Stimulated activated CD4-positive, alpha-beta T cell treated with anti-CD3 and anti-CD28 coated beads, TNF-alpha, amount 100 ng/mL, for 24 hours (primary cell): ENCODE results near the gene LIFR.

Source experiments
- DNase-seq, 3 experiments: peaks; one replicate each; pipeline ENCODE4 v3.0.0-alpha.2; 2020; ENCODE audit warnings: low read depth in 3 of 3

The LIFR gene

DNA sequence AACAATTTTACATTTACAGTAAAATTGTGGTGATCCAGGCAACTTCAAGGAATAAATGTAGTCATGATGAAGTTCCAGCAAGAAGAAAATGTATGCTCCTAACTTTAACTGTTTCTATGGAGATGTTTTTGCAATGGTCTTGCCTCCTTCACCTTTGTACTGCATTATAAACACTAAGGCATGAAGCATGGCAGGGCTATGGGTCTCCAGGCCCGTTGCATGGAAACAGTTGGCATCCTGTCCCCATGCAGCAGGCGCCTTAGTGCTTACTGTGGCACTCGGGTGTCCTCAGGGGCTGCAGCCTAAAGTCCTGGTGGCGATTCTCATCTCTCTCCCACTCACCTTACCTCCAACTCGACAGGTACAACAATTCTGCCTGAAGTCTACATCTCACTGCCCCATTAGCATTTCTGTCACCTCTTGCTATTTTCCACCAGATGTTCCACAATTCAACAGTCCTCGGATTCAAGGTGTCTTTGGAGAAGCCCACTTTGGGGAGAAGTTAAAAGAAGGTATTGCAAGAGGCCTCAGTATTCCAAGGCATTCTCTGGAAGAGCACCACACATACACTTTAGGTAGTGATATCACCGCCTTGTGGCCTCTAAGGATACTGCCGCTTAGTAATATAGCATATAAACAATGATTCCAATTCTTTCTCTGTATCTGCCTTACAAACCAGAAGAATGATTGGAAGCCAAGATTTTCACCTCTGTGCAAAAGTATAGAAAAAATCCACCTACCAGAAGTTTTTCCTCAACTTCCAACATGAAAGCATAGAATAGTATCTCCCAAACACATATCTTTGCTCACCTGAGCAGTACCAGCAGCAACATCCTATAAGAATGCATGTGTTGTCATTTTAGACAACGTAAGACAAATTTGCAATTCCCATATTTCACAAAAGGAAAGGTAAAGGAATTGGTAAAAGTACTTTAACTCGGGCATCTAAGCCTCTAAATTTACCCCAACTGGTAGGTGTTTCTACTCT, 5.1 kb downstream of the LIFR start:
- no peak for DNase-seq

DNA sequence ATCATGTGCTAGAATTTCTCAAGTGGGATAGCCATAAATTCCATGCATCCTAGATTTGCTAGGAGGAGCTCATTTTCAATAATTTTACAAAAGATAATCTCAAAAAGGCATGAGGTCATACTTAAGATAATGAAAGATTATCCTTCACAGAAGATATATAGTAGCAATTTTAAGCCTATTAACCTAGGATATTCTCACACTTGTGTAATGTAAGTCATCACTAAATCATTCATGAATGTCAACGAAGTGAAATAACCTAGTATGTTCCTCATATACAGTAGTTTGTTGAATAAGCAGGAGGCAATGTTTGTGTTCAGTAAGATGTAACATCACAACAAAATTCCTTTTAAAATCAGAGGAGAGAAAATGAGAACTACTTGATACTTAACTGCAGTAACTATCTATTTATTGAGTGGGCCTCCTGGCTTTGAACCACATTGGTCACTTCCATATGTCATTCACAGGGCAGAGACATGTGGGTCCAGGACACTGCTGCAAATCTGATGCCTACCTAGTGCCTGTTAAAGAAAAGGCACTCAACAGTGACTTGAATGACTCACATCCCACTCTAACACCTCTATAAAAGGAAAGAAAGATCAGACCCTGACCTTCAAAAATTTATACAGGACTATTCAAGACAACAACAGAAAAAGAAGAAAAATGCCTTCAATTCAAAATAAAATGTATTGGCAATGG, 8.2 kb downstream of the LIFR start:
- no peak for DNase-seq

DNA sequence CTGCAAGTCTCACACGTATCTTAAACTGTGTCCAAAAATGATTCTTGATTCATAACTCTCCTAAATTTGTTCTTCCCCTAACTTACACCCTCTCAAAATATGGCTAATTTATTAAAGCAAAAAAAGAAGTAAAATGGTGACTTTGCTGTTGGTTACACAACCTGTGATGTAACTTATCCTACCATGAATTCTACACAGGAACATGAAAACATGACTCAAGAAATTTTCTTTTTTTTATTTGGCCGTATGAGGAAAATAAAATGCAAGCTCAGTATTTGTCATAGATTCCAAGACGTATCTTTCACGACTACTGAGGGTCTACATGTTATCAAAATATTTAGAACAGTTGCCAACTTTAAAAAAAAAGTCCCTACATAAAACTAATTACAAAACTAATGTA, 9.2 kb downstream of the LIFR start:
- DNase-seq, result no peak

DNA sequence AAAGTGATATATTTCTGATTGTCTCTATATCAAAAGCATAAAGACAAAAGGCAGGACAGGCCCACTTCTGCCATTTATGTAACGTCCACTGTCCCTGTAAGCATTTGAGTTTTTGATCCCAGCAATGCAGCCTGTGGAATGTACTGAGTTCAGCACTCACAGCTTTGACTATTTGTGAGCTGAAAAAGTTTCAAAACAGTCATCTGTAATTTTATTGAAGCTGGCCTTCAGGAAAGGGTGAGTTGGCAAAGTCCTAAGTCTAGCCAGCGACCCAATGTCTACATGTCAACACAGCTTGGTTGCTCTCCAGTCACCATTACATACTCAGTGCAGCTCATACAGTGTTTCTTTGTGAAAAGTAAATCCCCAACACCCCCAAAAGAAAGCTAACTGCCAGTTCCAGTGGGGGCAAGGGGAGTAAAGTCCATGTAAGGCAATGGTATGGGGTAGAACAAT, 9.7 kb downstream of the LIFR start:
- DNase-seq, result no peak

DNA sequence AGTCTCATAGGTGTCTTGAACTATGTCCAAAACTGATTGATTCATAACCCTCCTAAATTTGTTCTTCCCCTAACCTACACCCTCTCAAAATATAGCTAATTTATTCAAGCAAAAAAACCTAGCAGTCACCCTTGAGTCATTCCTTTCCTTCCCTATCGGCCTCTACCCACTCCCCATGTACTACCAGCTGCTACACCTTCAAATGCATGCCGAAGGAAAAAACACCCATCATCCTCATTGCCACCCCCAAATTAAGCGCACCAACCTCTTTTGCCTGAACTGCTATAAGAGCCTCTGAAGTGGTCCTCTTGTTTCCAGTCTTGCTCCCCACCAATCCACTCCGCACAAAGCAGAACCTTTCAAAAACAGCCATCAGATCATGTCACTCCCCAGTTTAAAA, 12.6 kb downstream of the LIFR start:
- no peak for DNase-seq

DNA sequence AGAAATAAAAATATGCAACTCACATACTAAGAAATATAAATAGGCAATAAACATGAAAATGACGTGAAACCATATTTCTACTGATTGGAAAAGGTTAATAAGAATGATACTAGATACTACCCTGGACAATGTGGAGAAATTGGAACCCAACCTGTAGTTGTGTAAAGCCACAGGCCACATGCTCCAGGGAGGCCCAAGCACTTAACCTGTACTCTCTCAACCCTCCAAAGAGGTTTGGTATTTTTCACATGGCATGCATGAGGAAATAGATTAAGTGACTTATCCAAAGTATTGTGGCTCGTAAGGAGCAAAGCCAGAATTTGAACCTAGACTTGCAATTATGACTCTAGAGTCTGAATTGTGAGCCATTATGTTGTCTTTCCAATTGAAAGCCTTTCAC, 13.4 kb downstream of the LIFR start:
- no peak for DNase-seq

DNA sequence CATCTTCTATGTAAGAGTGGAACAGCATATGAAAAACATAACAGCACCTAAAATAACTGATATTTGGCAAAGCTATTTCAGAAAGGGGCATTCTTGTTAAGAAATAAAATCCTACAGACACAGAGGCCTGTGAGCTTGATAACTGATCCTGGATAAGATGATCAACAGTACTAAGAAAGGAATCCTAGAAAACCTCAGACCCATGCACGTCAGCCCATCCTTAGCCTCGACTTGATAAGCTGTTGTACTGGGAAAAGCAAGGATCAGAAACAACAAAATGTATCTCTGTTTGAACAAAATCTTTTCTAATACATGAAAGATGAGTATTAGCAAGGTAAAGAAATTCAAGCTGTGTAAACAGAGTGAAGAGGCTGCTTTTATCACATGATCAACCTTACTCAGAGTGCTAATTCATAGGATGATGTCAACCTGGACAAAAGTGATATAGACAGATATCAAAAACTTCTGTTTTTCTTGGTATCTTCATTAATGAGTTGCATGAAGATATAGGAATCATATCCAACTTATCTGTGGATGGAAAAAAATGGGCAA, 15.2 kb downstream of the LIFR start:
- DNase-seq, result no peak

DNA sequence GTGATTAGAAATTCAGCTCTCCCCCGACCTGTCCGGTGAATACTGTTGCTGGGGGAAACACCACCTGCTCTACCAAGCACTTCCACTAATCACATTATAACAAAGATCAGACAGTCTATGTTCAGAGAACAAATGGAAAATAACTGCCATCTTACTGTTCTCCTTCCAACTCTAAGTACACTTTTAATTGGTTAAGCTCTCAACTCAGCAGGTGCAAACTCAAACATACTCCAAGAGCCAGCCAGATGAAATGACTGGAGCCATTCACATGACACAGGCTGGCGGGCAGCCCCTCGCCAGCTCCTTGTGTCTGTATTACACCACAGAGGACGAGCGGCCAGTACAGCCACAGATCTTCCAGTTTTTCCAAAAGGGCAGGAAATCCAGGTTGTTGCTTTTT, 16.1 kb downstream of the LIFR start:
- DNase-seq, result no peak

DNA sequence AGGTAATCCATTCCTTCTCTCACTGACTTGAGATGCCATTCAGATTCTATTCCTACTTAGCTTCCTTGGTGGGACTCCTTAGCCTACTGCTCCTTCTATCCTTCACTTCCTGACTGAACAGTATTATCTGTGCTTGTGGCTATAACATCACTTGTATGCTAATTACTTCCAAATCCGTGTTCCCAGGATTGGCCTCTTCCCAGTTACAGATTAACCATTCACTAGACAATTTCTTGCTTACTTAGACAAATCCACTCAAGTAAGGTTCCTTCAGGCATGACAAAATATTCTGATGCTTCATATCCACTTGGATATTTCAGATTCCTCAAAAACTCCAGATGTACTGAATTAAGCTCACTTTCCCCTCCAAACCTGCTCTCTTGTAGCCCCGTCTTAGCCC, 18.3 kb downstream of the LIFR start:
- DNase-seq, result no peak

DNA sequence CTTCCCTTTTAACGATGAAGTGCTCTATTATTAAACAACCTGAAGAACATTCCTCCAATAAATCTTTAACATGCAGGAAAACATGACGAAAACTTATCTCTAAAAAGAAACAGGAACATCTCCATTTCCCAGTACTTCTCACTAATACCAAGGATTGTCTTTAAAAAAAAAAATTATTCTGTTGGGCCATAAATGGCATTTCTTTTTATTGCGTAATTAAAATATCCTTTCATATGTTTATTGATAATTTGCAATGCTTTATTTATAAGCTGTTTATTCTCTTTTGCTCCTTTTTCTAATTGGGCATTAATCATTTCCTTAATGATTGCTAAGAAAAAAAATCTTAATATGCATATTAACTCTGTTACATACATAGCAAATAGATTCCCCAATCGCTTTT, 18.9 kb downstream of the LIFR start:
- DNase-seq, result no peak

DNA sequence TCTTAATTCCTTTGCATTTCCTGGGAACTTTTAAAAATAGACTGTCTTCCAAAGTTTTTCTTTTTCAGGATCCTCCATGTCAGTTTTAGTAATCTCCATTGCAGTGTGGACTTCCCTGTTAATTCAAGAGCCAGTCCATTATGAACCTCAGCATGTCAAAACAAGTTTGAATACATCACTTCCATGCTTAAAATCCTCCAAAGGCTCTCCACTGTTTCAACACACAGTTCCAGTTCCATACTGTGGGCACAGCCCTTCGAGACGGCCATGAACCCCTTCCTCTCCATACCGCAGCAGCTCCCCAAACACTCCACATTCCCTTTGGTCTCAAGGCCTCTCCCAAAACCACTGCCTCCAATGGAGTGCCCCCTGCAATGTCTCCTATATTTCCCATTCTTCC, 19.5 kb downstream of the LIFR start:
- DNase-seq, result no peak

DNA sequence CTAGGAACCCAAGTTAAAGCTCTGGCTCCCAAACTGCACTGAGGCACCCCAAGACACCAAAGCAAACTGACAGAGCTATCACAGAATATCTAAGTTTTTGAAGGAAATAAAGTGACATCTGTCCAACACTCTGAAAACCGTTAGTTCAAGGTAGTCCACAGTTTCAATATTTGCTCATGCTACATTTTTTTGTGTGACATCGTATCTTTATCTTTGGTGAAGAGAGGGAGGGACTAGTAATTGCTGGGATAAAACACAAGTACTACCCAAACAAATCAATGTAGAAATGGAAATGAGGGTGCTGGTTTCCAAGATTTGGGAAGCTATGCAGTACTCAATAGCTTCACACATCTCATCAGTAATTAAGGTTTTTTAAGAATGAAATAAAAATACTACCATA, 20.6 kb downstream of the LIFR start:
- no peak for DNase-seq

DNA sequence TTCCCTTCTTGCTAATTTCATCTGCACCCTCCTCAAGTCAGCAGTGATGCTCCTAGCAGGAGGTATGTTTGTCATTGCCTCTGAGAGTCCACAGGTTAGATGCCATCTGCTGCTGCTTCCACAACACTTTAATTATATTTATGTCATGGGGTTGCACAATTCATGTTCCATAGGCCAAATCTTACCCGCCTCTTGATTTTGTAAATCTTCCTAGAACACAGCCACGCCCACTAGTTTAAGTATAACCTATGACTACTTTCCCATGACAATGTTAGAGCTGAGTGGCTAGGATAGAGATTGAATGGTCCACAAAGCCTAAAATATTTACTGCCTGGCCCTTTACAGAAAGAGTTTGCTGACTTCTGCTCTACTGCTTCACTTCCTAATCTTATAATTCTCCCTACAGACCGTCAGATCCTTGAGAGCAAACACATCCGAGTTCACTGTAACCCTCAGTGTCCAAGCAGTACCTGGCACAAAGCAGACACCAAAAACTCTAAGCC, 21.1 kb downstream of the LIFR start:
- DNase-seq, result no peak

DNA sequence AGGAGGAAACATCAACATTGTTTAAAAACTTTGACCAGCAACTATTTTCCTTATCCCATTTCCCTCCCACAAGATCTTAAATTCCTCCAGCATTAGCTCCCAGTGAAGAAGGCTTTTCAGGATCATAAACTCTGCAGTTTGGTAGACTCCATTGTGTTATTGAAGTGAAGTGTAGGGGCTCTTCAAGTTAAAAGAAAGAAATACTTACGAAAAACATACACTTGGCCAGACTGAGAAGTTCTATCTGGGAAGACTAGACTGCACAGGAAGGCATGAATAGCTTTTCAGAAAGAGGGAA, 22.3 kb downstream of the LIFR start:
- DNase-seq, result no peak

DNA sequence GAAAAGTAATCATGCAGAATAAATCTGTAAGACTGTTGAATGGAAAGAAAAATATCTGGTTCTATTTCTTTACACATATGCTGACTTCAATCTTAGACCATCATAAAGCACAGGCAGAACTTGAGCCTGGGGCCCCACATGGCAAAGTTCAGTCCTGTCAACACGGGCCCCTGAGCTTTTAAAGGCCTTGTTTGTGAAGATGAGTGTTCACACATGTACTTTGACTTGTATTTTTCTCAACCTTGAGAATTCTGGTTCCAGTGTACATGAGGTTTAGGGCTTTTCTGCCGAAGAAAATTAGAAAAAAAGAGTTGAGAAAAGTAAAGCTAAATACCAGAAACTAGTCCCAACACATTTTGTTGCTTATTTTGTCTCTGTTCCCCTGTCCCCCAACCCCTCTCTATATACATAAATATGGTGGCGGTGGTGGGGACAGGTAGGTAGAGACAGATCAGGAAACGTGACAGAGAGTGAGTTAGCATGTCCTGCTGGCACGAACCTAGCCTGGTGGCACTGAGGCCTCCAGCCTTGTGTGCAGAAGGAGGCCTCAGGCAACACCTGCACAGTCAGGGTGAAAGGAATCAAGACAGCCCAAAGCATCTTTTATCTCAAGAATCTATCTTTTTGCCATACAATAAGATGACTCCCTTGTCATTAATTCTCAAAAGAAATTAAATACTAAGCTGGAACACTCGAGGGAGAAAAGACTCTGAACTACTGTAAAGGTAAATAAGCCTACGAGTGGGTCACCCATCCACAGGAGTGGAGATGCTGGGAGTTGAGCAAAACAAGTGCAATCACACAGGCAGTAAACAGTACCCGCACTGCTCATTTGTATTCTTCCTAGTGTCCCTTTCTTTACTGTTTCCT, 22.9 kb downstream of the LIFR start:
- no peak for DNase-seq

DNA sequence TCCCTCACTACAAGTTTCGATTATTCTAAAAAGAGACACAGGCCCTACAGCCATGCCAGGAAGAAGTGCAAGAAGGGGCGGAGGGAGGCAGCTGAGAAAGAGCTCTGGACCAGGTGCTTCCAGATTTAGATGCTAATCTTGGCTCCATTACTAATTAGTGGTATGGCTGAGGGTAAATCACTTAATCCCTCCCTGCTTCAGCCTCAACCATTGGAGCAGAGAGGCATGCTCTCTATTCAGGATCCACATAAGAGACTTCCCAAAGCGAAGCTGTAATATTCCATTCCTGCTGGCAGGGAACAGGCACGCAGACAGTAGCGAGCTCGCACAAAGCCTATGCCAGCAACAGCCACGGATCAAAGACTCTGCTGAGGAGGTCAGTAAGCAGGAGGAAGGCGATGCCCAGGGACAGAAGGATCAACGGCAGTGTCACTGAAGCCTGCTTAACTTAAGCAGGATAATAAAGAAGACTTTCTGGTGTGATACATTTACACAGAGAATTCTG, 24.2 kb downstream of the LIFR start:
- no peak for DNase-seq

DNA sequence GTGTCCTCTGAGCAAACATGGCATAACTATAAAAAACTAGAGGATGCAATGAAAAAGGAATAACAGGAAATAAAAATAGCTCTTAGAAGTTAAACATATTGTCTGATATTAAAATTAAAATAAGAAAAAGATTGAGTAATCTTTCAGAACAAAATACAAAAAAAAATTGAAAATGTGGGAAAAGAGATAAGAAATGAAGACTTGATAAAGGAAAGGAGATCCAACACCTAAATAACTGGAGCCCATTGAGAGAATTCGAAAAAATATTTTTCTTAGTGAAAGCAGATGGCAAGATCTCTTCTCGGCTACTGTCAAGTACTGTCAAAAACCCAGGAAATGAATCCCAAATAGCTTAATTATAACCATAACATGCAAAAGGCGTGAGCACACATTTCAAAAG, 24.9 kb downstream of the LIFR start:
- DNase-seq, result no peak

DNA sequence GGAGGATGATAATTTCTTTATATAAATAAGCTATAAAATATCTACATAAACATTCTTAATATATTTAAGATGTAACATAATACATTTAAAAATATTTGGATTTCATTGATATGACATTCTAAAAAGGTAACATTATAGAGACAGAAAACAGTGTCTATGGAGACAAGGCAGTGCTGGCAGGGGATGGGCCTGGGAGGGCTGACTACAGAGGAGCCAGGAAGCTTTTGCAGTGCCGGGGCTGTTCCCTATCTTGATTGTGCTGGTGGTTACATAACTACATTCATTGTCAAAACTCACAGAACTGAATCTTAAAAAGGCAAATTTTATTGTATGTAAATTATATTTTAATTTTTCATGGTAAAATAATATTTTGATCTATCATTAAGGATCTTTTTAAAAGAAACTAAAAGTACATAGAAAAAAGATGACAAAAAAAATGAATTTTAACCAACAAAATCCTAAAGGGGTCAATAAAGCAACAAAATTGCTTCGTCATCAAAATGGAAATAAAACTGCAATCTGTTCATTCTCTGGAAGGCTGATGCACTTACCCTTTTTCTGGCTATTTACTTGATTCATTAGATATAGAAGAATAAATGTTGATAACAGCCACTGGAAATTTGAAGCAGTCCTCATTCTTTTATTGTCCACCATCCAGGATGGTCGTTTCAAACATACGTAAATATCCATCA, 26.3 kb downstream of the LIFR start:
- DNase-seq, result no peak

DNA sequence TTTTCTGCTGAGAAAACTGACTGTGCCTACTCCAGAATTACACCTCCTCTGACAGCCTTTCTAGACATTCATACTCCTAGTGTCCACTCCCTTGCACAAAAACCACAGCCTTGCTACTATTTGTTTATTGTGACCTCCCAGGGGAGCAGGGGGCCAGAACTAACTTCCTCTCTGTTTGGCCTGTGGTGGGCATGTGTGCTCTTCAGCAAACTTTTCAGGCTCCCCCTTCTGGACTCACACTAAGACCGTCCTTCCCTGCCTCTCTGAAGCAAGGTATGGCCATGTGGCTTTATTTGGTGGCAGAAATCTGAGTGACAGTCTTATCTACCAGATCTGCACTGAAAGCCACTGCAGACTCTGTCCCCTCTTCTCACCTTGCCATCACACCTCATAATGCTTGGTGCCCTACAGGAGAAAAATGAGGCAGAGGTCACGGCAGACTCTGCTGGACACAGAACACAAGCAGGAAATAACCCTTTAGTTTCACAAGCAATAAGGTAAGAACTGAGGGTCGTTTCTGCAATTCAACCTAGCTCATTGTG, 28.2 kb downstream of the LIFR start:
- DNase-seq, result no peak

DNA sequence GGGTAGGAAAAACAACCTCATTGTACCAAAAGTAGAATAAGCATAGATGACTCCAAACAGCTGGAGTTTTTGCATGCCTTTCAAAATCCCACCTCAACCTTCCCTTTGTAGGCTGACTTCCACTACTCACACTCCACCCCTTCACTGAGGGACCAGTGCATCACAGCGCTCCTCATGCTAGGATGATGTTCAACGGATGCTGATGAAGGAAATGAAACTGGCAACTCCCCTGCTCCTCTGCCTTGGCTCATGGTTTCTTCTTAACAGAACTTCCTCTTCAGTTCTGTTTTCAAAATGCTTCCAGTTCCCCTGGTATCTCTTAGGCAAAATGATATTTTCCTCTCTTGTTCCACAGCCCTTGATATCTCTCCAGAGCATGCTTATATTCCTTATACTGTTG, 29.0 kb downstream of the LIFR start:
- no peak for DNase-seq

DNA sequence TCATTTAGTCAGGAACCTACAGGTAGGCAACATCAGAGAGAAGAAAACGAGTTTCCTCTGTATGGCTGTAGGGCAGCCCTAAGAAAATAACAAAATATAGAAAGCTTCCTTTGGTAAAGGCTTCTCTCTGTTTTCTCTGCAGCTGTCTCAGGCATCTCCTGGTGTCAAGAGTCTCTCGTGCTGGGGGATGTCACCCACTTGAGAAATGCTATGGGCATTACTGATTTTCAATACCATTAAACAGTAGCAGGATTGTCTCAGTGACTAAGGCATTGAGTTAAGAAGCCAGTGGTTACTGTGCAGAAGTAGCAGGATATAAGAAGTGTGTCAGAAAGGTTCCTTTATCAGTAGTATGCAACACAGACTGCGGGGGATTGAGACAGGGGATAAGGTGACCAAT, 32.4 kb downstream of the LIFR start:
- no peak for DNase-seq
